GM18507 (cell line): ENCODE results near the gene PDGFD.
A peak's percentile ranks its signal among the peaks of the same experiment; 100 is the strongest.

Experiments
- DNase-seq: peaks from one replicate; pipeline ENCODE4 v3.0.0; 2011; ENCODE audit warnings: low read depth; ENCODE audit not compliant: insufficient read length; ENCODE audit errors: extremely low spot score
- FAIRE-seq: peaks from 2 replicates; lab custom pipeline; 2011; peaks lifted over from hg19 to GRCh38; lab: Jason Lieb, UNC

Gene PDGFD

DNA sequence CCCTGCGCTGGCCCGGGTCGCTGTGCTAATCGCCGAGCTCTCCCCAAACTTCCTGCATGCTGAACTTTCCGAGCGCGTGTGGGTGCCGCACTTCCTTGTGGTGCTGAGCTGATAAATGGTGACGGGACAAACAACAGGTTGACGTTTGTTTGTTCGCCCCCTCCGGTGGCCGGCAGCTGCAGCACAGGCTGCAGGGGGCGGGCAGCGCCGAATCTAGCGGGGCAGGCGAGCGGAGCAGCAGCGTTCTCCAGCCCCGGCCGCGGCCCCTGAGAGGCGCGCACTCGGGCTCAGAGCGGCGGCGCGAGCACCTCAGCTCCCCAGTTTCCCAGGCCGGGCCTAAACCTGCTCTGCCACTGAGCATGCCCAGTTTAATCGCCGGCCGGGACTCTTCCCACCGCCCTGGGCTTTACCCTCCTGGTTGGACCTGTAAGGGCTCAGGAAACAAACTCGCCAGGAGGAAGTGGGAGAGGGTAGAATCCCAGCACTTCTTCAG is at the start of gene PDGFD:
Gene PDGFD (minus strand): TSS at position 120 of the 493 bp plus-strand sequence.
- DNase-seq (peak; percentile 7), FAIRE-seq (peak; percentile 68)

DNA sequence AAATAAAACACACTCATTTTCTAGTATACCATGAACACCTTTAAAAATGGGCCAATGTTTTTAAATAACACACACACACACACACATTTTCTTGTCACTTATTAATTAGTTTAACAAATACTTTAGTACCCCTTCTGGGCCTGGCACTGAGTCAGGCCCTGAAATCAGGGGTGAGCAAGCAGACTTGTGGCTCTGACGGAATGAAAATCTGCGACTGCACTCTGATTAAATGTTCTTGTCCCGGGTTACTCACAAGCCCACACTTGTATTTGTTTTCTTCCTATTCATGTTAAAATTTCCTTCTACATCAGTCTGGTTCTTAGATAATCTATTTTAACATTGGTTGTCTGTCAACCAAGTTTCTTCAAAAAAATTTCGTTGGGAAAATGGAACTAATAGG is 43.0 kb upstream of the PDGFD start:
- DNase-seq (no peak), FAIRE-seq (no peak)

DNA sequence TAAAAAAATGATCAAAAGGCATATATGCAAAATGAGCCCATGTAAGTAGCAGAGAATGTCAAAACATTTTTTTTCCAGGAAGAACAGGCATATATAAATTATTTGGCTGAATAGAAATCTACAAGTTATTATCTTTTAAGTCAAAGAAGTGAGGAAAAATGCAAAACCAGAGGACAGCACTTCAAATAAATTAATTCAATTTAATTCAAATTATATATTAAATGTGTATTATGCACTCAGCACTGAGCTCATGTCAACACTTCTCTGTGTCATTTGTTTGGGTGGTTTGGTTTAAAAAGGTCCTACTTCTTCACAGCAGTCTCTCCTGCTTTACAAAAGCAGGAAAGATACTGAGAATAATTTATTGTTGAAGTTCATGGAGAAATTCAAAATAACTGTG is 41.9 kb upstream of the PDGFD start:
- FAIRE-seq (no peak), DNase-seq (no peak)

DNA sequence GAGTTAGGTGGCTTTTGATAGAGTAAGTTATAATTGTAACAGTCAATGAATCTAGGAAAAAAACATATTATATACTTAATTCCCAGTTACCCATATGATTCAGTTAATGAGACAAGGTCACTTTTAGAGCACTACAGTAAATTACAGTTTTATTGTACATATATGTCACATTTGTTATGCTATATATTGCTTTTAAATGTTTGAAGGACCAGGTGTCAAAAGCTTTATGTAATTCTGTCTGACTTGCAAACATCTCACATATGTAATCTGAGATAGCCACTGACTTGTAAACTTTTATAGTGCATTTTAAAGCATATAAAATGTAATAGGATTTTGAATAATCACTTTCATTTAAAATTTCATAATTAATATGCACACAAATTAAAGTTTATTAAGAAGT is 36.7 kb upstream of the PDGFD start:
- no peak for DNase-seq
- no peak for FAIRE-seq

DNA sequence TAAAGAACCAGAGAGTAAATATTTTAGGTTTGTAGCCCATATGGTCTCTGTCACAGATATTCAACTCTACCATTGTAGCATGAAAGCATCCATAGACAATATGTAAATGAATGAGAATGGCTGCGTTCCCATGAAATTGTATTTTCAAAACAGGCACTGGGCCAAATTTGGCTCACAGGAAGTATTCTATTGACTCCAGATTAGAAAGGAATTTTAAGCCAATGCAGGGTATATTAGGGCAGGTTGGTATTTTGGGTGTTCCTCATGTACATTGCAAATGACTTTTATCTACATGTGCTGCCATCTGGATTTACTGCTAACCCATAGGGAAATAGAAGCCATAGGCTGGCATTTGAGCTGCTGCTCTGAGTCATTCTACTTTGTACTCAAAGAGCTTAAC is 35.1 kb upstream of the PDGFD start:
- FAIRE-seq (no peak), DNase-seq (no peak)

DNA sequence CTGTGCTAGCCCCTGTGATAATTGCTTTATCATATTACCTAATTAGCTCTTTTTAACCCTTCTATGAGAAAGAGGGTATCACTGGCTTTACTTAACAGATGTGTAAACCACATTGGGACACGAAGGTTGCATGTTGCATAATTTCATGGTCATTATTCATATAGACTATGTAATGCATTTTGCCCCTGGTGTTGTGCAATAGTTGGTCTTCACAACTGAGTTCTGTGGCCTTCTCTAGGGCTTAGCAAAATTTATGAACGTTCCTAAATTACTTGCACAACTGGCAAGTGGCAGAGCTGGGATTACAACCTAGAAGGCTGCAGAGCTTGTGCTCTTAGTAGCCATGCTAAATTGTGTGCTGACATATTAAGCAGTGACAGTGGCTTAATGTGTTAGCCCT is 34.6 kb upstream of the PDGFD start:
- DNase-seq (no peak), FAIRE-seq (no peak)

DNA sequence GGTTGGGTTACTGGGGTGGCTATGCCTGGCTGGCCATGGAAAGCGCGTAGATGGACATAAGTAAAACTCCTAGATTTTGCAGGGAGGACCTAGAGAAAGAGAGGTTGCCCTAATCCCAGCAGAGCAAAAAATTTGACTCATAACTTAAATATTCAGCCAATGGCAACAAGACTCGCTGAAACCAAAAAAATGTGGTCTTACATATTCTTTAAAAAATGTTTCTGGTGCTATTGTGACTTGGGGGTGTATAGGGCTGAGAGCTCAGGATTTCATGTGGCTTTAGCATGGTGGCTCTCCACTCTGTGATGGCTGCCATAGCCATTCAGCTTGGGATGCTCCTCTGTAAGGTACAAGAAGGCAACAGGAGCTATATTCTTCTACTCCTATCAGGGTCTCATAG is 27.2 kb upstream of the PDGFD start:
- FAIRE-seq (no peak), DNase-seq (no peak)

DNA sequence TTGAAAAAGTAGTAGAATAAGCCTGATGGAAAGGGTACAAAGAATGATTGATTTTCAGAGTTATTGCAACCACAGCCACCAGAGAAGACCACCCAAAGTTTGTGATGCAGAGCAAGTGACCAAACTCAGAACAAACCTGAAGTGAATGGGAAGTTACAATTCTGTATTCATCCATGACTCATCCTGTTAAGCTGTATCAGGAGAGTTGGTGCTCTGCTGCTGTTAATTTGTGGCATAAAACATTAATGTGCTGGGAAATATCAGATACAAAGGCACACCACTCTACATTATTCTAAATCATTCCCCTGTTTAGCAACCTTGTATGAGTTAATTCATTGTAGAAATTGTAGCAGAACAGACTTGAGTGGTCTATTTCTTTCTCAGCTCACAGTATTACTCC is 19.6 kb upstream of the PDGFD start:
- DNase-seq = no peak
- no peak for FAIRE-seq

DNA sequence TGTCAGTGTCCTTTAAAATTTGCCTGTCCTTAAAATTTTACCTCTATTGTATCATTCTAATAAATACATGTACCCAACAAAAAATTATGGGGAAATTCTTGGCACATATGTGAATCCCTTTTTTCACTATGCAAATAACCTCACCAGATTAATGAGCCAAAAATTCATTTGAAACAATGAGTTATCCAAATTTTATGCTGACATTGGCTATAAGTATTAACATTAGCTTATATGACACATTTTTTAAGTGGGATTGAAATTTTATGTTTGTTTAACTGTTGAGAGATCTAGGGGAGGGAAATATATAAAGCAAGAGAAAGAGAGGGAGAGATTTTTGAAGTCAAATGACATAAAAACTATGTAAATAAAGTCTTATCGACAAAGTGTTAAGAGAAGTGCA is 11.8 kb upstream of the PDGFD start:
- FAIRE-seq = no peak
- DNase-seq = no peak

DNA sequence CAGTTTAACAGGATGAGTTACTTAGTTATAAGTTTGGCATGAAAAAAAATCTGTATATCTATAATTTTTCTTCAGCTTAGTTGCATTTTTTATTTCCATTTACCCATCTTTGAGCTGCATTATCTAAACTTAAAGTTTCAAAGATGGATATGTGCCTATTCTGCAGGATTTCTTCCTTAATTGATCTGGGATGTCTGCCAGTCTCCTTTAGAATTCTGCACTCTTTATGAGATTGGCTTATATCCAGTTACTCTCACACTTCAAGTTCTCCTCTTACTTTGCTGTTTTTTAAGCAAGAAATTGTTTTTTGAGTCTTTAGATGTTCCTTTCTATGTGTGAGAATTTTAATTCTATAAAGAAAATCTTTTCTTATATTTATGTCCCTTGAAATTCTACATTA is 5.1 kb upstream of the PDGFD start:
- FAIRE-seq (no peak), DNase-seq (no peak)

DNA sequence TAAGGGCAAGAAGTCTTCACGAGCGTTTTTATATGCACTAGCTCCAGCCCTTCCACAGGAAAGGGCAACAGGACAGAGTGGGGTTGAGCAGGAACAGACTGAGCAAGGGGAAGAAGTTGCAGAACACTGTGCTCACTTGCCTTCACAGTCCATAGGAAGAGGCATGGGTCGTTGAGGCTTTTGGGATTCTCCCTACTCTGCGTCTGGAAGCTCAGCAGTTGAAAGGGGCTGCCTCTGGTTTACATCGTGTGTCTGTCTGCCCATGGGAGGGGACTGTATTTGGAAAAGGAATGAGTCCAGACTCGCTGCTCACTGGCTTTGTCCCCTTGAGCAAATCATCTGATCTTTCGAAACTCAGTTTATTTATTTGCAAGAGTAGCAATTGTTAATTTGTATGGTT is 1.1 kb upstream of the PDGFD start:
- DNase-seq (no peak), FAIRE-seq (no peak)

DNA sequence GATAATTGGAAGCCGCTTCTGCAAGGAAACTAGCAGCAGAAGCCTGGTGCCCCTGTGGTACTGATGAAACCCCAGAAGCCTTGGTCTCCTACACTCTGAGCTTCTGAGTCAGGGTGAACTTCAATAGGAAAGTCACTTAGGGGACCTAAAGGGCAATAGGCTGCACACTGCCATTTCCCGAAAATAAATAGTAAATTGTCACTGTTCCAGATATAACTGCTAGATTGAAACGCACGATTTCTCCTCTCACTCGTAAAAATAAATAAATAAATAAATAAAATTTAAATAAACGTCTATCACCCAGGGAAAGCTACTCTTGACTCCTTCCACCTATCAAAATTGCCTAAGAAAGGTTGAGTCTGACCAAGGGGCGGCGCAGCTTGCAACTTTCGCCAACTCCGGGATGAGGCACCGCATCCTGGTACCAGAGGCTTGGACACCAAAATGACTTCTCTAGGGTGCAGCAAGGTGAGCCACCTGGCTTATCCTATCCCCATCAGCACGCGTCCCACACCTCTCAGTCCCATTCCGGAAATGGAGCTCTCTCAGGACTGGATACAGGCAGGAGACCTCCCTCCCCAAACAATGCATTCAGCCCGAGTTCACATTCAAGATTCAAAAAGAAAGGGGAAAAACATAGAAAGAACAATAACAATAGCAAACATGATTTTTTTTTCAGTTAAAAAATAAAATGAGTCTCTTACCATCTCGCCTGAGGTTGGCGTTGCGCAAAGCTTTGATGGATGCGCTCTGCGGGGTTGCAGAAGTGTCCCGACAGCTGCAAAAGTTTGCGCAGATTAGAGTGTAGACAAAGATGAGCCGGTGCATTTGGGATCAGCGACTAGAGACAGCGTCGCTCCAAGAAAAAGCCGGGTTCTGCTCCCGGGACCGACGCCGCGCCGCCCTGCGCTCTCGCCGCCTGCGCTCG is 583 bp downstream of the PDGFD start:
- FAIRE-seq = no peak

DNA sequence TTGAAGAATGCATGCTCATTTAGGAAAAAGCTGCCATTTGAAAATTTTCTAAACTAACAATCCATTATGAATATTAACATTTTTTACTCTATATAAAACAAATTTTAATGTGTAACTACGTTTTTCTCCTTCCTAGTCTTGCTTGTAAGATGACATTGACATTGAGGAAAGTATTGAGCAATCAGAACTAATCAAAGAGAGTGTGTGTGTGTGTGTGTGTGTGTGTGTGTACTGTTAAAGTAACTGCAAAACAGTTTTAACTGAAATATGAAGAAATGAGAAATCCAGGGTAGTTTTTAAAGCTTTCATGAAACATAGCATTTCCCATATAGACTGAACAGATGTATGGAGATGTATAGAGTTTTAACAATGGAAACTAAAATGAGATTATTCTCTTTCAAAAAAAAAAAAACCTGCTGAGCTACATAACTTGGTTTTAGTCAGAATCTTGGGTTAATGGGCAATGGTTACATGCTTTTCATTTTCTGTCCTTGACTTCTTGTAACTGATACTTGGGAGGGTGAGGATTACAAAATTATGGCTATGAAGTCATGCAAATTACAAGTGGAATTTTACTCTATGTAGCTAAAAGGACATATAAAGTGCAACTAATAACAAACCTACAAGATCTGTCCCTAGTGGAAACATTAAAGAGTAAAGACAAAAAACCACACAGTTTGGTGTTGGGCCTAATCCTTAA is 2.0 kb downstream of the PDGFD start:
- FAIRE-seq = no peak
- DNase-seq = no peak

More for the DNA sequence above, 583 bp downstream of the PDGFD start:
- no peak for DNase-seq

DNA sequence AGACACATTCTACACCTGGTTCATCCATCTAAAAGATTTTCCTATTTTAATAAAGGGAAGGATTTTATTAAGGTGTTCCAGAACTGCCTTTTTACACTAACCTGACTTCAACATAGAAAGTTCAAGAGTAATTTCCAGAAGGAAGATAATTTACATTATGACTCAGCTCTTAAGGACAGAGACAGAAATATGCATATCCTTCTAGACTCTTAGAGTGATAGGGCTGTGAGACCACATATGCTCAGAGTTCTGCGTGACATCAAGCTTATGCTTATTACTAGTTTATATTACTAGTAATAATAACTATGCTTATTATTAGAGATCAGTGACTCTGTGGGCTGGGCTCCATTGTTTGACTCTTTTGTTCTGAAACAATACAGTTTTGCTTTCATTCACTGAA is 4.6 kb downstream of the PDGFD start:
- FAIRE-seq = no peak
- no peak for DNase-seq

DNA sequence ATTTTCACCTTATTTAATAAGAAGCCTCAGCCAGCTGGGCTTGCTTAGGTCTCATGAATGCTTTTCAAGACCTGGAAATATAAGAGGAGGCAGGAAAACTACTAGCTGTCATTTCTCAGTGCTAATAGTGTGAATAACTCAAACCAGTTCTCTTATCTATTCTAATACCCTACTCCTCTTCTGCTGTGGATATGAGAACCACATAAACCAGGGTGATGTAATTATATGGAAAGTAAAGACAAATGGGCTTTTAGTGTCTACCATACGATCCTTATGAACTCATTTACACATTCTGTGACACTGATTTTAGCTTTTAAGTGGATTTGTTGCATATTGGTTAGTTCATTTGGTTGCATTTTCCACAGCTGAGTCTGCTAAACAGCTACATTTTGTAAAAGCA is 8.6 kb downstream of the PDGFD start:
- FAIRE-seq = no peak
- no peak for DNase-seq

DNA sequence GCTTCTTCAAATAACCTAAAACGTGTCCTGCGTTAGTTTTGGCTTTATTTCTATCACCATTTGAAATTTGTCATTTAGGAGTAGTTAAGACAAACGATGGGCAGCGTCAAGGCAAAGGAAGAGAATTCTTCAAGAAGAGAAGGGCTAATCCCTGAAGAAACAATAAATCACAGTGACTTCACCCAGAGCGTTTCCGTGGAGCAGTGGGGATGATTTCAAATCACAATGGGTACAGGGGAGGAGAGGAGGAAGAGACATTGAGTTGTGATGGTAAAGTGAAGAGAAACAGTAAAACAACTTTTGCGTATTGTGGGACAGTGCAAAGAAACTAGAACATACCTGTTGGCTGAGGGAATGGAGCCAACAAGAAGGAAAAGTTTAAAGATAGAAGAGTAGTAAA is 9.7 kb downstream of the PDGFD start:
- DNase-seq (no peak), FAIRE-seq (no peak)

DNA sequence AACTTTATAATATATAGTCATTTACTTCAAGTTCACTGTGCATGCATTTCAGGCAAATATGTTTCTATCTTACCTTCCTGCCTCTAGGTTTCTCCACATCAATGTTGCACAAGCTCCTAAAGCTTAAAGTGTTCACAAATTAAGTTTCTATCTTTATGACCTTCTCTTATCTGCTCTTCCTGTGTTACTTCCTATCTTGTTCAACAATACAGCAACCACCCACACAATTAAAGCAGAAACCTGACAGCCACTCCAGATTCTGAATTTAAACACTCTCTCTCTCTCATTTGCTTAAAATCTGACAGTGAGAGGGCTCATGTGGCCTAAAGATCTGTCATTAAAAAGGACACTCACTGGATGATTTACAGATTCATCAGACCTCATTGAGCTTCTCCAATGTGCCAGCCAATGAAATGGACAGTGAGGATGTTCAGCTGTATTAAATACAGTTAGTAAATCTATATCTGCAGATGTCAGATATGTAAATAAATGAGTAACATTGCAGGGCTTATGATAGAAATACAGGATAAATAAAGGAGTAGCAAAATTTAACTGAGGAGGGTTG is 10.9 kb downstream of the PDGFD start:
- no peak for DNase-seq
- no peak for FAIRE-seq

DNA sequence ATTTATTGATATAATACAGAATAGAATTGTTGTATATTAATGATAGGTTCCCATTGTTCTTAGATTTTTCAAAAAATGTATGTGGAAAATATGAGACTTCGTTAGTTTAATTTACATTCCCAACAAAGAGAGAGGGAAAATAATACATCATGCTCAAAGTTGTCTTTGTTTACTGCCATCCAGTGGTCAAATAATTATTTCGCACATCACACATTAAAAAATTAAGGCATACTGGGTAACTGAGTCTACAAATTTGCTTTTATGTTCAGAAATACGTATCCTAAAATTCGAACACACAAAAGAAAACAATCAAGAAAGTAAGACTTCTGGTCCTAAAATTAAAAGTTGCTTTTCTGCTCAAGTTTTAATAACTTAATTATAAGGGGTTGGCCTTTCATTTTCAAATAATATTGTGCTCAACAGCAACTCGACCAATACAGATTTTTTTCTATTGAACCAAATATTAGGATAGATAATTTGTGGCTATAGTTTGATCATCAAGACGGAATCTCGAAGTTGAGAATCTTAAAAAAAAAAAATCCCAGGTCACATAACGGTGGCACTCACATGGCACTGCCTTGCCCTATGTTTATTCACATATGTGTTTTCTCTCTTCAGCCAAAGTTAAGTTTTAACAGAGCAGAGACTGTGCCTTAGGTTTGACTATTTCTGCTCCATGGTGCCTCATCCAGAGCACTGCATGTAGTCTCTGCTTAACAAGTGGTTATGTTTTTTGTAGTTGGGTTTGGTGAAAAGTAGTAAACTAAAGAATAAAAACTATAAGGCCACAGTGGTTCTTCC is 12.3 kb downstream of the PDGFD start:
- DNase-seq (no peak), FAIRE-seq (peak; percentile 33)

DNA sequence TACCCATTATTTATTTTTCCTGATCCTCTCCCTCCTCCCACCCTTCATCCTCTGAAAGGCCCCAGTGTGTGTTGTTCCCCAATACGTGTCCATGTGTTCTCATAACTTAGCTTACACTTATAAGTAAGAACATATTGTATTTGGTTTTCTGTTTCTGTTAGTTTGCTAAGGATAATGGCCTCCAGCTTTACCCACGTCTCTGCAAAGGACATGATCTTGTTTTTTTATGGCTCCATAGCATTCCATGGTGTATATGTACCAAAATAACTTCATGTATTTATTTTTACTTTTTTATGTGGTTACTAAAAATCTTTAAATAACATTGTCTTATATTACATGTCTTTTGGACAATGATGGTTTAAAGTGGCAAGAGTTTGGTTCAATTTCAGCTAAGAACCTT is 15.2 kb downstream of the PDGFD start:
- DNase-seq (no peak), FAIRE-seq (no peak)

DNA sequence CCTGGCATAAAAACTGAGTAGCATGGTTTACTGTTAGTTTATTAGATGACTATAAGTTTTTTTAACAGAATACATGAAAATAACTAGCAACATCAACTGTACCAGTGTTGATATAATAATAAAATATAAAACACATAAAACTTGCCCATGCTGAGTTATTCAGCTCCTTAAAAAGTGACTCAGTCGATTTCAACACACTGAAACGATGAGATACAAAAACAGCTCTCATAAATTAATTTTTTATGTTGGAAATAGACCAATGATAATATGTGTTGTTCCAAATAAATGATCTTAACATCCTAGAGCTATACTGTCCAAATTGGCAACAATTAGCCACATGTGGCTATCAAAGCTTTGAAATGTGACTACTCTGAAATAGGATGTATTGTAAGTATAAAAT is 15.9 kb downstream of the PDGFD start:
- DNase-seq (no peak), FAIRE-seq (no peak)
